ENCODE data around the gene ARMC12.
A peak's percentile ranks its signal among the peaks of the same experiment; 100 is the strongest.
"Not testable (repeated sequence)": the region's sequence is repeated elsewhere in the genome, so short reads cannot be mapped to it uniquely, and the experiment has no call there.

ARMC12 gene

DNA sequence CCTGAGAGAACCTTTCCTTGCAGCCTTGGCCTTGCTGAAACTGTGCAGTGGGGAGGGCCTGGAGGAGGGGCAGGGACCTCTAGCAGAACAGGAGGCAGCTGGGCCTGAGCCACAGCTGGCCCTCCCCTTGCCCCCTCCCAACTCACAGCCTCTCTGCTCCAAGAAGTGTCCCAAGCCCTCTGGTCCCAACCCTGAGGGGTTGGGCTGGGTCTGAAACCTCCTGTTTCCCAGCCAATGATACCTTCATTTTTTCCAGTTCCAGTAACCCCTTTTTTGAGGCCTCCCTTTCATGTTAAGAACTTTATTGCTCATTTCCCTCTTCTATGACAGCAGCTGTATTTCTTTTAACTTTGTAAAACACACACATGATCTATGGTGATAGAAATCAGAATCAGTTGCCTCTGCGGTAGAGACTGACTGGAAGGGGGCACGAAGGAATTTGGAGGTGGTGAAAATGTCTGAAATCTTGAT, 17.9 kb upstream of the ARMC12 start:
- no peak for DNase-seq

DNA sequence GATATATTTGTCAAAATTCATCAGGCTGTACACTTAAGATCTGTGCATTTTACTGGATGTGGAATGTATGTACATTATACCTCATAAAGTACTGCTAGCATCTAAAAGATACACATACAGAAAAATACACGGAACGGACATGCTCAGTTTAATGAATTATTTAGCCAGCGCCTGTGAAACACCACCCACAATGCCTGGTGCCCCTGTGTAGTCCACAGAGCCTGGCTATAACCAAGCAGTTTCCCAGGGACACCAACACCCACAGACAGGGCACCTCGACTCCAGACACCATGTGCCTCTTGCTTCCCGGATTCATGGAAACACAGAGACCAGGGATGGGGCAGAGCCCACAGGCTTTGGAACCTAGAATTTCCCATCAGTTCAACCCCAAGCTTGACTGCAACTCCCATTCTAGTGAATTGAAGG, 17.4 kb upstream of the ARMC12 start:
- DNase-seq = no peak

- DNase-seq = peak; percentile 92 to 97
Observed at GRCh38 chr6:35719830-35720733, 16.8 kb upstream of the ARMC12 start.

DNA sequence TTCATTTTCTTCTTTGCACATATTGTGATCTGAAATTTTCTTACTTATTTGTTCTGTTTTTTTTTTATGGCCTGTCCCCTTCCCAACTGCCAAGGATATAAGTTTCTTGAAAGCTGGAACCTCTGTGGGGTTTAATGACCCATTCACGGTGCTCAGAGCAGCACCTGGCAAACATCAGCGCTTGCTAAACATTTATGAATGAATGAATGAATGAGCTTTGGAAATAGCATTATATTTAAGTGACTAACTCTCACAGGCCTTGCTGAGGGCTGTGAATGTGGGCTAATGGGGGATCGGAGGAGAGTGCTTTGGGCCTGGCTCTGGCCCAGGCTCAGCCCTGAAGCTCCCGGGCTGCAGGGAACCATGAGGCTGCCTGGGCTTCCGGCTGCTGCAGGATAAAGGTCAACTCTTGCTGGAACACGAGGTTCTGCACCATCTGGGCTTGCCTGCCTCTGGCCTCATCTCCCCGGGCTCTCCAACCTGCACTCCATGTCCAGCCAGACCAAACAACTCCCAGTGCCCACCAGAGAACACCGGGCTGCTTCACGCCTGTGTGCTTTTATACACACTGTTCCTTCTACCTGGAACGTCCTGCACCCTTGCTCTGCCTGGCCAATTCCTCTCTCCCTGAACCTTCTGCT, 14.6 kb upstream of the ARMC12 start:
- DNase-seq = no peak

DNA sequence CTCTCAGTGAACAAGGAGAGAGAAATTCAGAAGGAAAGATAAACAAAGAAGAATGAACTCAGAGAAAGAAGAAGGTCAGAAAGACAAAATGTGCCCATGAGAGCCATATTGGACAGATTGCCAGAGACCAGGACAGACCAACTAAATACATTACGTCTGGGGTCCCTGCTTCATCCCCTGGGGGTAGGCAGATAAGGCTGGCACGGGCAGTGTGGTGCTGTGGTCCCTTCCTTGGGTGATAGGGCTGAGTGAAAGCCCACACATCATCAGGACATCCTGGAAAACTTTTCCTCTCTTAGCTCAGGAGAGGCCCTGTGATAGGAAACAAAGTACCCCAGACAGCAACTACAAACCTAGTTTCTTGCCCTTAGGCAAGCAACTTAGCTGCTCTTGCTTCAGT, 13.2 kb upstream of the ARMC12 start:
- DNase-seq = no peak

DNA sequence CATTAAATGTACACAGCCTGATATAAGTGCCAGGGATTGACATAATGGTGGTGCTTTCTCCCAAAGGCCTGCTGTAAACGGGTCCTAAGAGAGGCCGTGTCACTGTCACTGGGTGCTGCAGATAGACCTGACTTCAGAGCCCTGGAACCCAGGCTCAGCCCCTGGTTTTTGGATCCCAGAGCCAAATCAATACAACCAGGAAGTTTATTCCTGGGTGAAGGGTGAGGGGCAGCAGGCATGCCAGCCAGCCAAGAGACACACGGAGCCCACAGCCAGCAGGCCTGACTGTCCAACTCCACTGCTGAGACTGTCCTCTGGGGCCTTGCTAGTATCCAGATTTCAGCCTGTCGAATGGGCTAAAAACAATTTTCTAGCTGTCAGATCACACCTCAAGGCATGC, 12.8 kb upstream of the ARMC12 start:
- no peak for DNase-seq

- DNase-seq = no peak
Observed at GRCh38 chr6:35724471-35724870, 12.4 kb upstream of the ARMC12 start.

DNA sequence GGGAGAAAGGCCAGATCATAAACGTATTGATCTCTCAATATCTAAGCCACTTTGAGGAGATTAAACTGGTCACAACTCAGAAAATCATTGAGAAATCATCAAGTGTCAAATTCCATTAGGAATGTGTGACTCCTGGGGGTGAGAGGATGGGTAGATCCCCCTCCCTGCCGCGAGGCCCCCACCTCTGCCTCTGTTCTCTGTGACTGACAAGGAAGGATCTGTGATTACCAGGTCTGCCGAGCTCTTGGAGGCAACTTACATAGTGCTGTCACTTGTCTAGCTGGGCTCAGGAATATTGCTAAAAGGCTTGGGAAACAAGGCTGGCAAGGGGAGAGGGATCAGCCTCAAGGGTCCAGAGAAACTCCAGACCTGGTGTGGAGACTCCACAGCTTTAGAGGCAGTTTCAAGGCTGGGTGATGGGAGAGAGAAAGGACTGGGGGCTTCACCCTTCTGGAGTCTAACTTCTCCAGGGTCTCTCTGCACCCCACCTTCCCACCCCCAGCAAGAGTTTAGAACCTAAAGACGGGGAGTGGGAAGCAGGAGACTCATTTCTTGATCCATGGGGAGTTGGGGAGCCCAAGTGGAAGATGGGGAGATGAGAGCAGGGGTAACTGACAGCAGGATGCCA, 11.6 kb upstream of the ARMC12 start:
- DNase-seq = no peak

GRCh38 chr6:35725721-35726438, 11.0 kb upstream of the ARMC12 start:
- DNase-seq = peak; percentile 91 to 97

DNA sequence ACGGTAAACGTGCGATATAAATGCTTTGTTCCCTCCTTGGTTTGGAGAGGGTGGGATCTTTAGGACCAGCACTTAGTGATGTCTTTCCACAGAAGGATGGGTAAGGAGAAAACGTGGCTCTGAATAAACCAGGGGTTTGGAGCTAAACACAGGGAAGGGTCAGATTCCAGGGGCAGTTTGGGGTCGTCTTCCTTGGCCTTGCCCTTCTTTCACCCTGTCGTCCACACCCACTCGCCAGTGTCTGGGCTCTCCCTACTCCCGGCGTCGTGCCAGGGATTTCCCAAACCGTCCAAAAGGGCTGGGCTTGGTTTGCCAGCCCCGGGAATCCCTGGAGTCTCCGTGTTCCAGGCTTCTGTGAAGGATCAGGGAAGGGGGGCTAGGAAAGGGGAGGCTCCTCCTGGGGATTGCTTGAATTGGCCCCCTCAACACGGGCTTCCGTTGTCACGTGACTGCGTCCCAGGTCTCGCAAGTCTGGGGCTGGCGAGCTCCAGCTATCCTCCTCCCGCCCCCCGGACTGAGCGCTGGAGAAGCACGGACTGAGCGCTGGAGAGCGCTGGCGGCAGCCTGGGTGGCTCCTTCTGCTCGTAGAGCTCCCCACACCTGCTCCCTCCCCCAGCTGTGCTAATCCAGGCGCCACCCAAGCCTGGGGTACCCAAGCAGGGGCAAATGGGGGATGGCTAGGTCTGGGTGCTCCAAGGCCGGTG, 9.4 kb upstream of the ARMC12 start:
- peak; percentile 52 to 74 for DNase-seq

DNA sequence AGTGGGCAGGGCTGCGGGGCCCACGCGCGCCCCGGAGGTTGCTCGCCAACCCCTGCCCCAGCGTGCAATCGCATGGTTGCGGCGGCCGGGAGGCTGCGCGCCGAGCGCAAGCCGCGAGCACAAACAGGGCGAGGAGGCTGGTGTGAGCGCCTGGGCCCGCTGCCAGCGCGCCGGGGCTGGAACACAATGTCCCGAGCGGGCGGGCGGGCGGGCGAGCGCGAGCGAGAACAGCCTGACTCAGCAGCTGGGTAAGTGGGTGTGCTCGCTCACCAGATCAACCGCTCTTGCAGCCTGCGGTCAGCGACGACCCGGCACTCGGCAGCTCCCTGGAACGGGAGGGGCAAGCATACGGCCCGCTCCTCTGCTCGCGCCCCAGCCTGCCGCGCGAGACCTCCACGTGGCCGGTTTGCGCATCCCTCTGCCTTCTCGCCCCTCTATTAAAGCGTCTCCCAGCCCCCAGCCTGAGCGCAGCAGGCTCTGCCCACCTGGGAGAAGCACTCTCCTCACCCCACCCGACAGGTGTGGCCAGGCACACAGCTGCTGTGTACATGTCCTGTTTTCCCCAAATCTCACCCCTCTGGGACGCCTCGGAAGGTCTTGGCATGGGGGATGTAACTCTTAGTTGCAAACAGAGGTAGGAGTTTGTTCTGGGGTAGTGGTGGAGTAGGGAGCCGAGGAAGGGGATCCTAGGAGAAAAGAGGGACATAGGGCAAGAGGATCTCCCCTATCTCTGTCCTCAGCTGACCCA, 8.7 kb upstream of the ARMC12 start:
- peak; percentile 76 to 87 for DNase-seq

- DNase-seq = no peak
Observed at GRCh38 chr6:35728683-35729678, 7.9 kb upstream of the ARMC12 start.

DNA sequence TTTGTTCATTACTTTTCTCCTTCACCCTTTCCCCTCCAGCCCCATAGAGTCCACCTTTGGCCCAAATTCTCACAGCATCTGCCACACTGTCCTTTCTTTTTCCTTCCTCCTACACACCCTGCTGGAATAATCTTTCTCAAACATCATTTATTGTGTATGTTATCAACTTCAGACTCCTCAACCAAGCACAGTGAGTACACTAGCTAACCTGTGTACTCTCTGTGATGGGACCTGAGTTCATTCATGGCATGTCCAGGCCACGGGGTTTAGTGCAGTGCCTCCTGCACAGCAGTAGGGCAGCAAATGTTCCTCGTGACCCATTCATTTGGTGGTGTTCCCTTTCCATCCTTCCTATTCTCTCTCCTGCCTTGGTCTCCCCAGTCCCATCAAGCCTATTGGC, 7.1 kb upstream of the ARMC12 start:
- DNase-seq = no peak

- DNase-seq = no peak
Observed at GRCh38 chr6:35730745-35731413, 6.0 kb upstream of the ARMC12 start.

GRCh38 chr6:35731414-35731735, 5.5 kb upstream of the ARMC12 start:
- peak in 1 of 2 donors; percentile 37 for DNase-seq

DNA sequence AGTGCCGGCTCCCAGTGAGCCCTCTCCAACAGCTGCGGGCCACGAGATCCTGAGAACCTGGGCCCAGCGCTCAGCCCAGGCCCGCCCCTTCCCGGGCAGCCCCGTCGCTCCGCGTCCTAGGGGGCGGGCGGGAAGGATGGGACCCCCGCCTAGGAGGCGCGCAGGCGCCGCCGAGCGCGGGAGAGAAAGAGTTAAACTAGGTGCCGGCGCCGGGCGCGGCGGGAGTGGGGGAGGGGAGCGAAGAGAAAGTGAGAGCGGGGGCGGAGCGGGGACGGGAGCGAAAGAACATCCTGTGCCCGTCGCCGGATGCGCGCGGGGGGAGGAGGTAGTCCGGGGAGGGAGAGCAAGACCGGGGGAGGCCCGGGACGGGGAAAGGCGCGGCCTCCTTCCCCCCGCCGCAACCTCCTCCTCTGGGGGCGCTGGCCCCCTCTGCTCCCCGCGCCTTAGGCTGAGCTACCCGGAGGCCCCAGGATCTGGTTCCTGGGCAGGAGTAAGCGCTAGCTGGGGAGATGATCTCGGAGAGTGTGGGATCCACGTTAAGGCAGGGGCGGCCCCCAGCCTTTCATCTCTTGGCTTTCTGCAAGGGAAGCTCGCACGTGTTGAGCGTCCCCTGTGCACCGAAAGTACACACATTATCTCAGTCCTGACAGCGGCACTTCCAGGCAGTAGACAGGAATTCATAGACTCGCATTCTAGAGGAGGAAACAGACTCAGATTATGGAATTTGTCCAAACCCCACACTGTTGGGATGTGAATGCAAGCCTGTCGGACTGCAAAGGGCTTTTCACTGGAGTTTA, 4.9 kb upstream of the ARMC12 start:
- DNase-seq = peak in 1 of 2 donors; percentile 37

DNA sequence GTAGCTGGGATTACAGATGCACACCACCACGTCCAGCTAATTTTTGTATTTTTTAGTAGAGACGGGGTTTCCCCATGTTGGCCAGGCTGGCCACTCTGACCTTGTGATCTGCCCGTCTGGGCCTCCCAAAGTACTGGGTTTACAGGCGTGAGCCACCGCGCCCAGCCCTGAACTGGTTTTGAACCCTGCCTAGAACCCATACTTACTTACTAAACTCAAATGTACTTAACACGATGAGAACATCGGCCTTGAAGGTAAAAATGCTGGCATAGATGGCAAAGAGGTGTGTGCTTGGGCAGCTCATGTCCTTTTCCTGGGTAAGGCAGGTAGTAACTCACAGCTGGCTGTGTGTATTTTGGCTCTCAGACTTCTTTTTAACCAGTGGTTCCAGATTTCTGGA, 3.2 kb upstream of the ARMC12 start:
- no peak for DNase-seq

DNA sequence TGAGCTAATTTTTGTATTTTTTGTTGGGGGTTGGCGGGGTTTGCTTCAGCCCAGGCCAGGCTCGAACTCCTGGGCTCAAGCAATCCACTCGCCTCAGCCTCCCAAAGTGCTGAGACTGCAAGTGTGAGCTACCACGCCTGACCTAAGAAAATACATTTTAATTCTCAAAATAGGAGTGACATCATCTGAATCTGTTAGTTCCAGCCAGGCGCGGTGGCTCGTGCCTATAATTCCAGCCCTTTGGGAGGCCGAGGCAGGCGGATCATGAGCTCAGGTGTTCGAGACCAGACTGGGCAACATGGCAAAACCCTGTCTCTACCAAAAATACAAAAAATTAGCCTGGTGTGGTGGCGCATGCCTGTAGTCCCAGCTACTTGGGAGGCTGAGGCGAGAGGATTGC, 2.5 kb upstream of the ARMC12 start:
- not testable (repeated sequence) for DNase-seq

GRCh38 chr6:35735452-35735851, 1.4 kb upstream of the ARMC12 start:
- DNase-seq = no peak
